Measurements from ENCODE around the gene PARN. TPM values are rescaled to one million over a fixed set of nuclear protein-coding genes. Genes with fewer than 3 reads are reported as not detected.

PARN gene
- total RNA-seq, 1 donor from 2014 or later, result 26.5 TPM

GRCh38 chr16:14458576-14458975 is 171.5 kb downstream of the PARN start:
- Mint-ChIP-seq H3K9me3 (peaks cover 2% of the 10 kb centered on the region), H3K27me3 (ENCODE audit: low read depth) (no peaks in the 10 kb centered on the region), H3K27ac (ENCODE audit: unreplicated experiment) (no peak overlapping the region), H3K36me3 (ENCODE audit: low read depth) (peaks cover 17% of the 10 kb centered on the region), H3K4me1 (no peaks in the 10 kb centered on the region), H3K4me3 (no peak overlapping the region)
- no peak for TF ChIP-seq CTCF (conservative IDR thresholded peaks at IDR 0.05)
- DNase-seq (ENCODE audit: low read depth, low spot score), result no peak

GRCh38 chr16:14456793-14457481 is 173.1 kb downstream of the PARN start:
- H3K4me1 Mint-ChIP-seq, result no peaks in the 10 kb centered on the region
- H3K4me3 Mint-ChIP-seq, result no peak overlapping the region
- no peak for DNase-seq (ENCODE audit: low read depth, low spot score)
- peaks cover 4% of the 10 kb centered on the region for H3K36me3 Mint-ChIP-seq (ENCODE audit: low read depth)
- no peak overlapping the region for H3K27ac Mint-ChIP-seq (ENCODE audit: unreplicated experiment)
- H3K9me3 Mint-ChIP-seq, result no peaks in the 10 kb centered on the region
- TF ChIP-seq CTCF (conservative IDR thresholded peaks at IDR 0.05), result no peak
- no peaks in the 10 kb centered on the region for H3K27me3 Mint-ChIP-seq (ENCODE audit: low read depth)

GRCh38 chr16:14455573-14455972 is 174.5 kb downstream of the PARN start:
- H3K4me1 Mint-ChIP-seq, result no peaks in the 10 kb centered on the region
- no peaks in the 10 kb centered on the region for H3K27me3 Mint-ChIP-seq (ENCODE audit: low read depth)
- no peak for DNase-seq (ENCODE audit: low read depth, low spot score)
- no peak for TF ChIP-seq CTCF (conservative IDR thresholded peaks at IDR 0.05)
- H3K9me3 Mint-ChIP-seq, result no peaks in the 10 kb centered on the region
- no peak overlapping the region for H3K27ac Mint-ChIP-seq (ENCODE audit: unreplicated experiment)
- peaks cover under 1% of the 10 kb centered on the region for H3K36me3 Mint-ChIP-seq (ENCODE audit: low read depth)
- no peak overlapping the region for H3K4me3 Mint-ChIP-seq

GRCh38 chr16:14454391-14454790 is 175.7 kb downstream of the PARN start:
- no peak overlapping the region for H3K4me3 Mint-ChIP-seq
- H3K27me3 Mint-ChIP-seq (ENCODE audit: low read depth), result no peaks in the 10 kb centered on the region
- TF ChIP-seq CTCF (conservative IDR thresholded peaks at IDR 0.05), result no peak
- no peaks in the 10 kb centered on the region for H3K4me1 Mint-ChIP-seq
- H3K27ac Mint-ChIP-seq (ENCODE audit: unreplicated experiment), result no peak overlapping the region
- no peaks in the 10 kb centered on the region for H3K9me3 Mint-ChIP-seq
- no peak for DNase-seq (ENCODE audit: low read depth, low spot score)
- no peaks in the 10 kb centered on the region for H3K36me3 Mint-ChIP-seq (ENCODE audit: low read depth)

- Mint-ChIP-seq H3K9me3 (no peaks in the 10 kb centered on the region), H3K36me3 (ENCODE audit: low read depth) (no peaks in the 10 kb centered on the region), H3K4me1 (no peaks in the 10 kb centered on the region), H3K27me3 (ENCODE audit: low read depth) (no peaks in the 10 kb centered on the region), H3K4me3 (no peak overlapping the region), H3K27ac (ENCODE audit: unreplicated experiment) (no peak overlapping the region)
- no peak for TF ChIP-seq CTCF (conservative IDR thresholded peaks at IDR 0.05)
- DNase-seq (ENCODE audit: low read depth, low spot score), result no peak
These were observed 178.0 kb downstream of the PARN start for GRCh38 chr16:14452066-14452465.

All from neural crest cell (in vitro differentiated cells).